GM23338 (cell line): Measurements from ENCODE around the gene LIME1. TPM values are rescaled to one million over a fixed set of nuclear protein-coding genes. Genes with fewer than 3 reads are reported as not detected.

Experiments used
- ATAC-seq: fragments of 200-7000 bp; cut with Tn5 transposase; 3 replicates; pipeline ENCODE4 v1.9.1; 2020
- DNase-seq: peaks from one replicate; pipeline ENCODE4 v3.0.0-alpha.2; 2015; ENCODE audit warnings: low spot score
- H2AFZ ChIP-seq: fragments of 200-600 bp; sonication (generic); 2 replicates; pipeline ENCODE4 v1.8.0; 2016; ENCODE audit warnings: antibody characterized with exemption, mild to moderate bottlenecking, moderate library complexity
- H3F3A ChIP-seq: fragments of 200-600 bp; sonication (generic); replicated peaks from 2 replicates; pipeline ENCODE4 v1.8.0; 2017; ENCODE audit warnings: antibody characterized with exemption, mixed run types, low read depth
- H3K27ac ChIP-seq: fragments of 200-600 bp; sonication (generic); 2 replicates; pipeline ENCODE4 v1.6.1; 2016; ENCODE audit warnings: low read depth
- H3K27me3 ChIP-seq: fragments of 200-600 bp; sonication (generic); 2 replicates; pipeline ENCODE4 v1.8.0; 2016; ENCODE audit warnings: mild to moderate bottlenecking, mixed run types, moderate library complexity; ENCODE audit not compliant: insufficient read depth
- H3K36me3 ChIP-seq: fragments of 200-600 bp; sonication (generic); 2 replicates; pipeline ENCODE4 v1.8.0; 2016; ENCODE audit warnings: mild to moderate bottlenecking; ENCODE audit not compliant: insufficient read depth
- H3K4me1 ChIP-seq: fragments of 200-600 bp; sonication (generic); 2 replicates; pipeline ENCODE4 v1.8.0; 2016; ENCODE audit warnings: mild to moderate bottlenecking, moderate library complexity; ENCODE audit not compliant: insufficient read depth
- H3K4me2 ChIP-seq: fragments of 200-600 bp; sonication (generic); 2 replicates; pipeline ENCODE4 v1.7.1; 2017; ENCODE audit warnings: mixed run types
- H3K4me3 ChIP-seq: fragments of 200-600 bp; sonication (generic); 2 replicates; pipeline ENCODE4 v1.6.1; 2016; ENCODE audit warnings: mixed run types
- H3K79me2 ChIP-seq: fragments of 200-600 bp; sonication (generic); replicated peaks from 2 replicates; pipeline ENCODE4 v1.8.0; 2017; ENCODE audit warnings: mild to moderate bottlenecking; ENCODE audit not compliant: insufficient read depth
- H3K9me2 ChIP-seq: fragments of 200-600 bp; sonication (generic); 2 replicates; pipeline ENCODE4 v1.8.0; 2017; ENCODE audit not compliant: insufficient read depth
- H4K20me1 ChIP-seq: fragments of 200-600 bp; sonication (generic); replicated peaks from 2 replicates; pipeline ENCODE4 v1.8.0; 2017; ENCODE audit warnings: mild to moderate bottlenecking; ENCODE audit not compliant: insufficient read depth
- H3K27ac Mint-ChIP-seq: 2 replicates; pipeline ENCODE4 v1.8.0; 2020; ENCODE audit warnings: inconsistent platforms, mild to moderate bottlenecking, moderate library complexity, mixed read lengths
- H3K27me3 Mint-ChIP-seq: 3 replicates; pipeline ENCODE4 v1.8.0; 2022; ENCODE audit warnings: low read depth, mild to moderate bottlenecking, moderate library complexity, mixed read lengths, inconsistent platforms; ENCODE audit not compliant: insufficient read depth, poor library complexity
- H3K36me3 Mint-ChIP-seq: 3 replicates; pipeline ENCODE4 v1.8.0; 2021; ENCODE audit warnings: low read depth, mild to moderate bottlenecking, inconsistent platforms, moderate library complexity, mixed read lengths
- H3K4me1 Mint-ChIP-seq: 3 replicates; pipeline ENCODE4 v1.8.0; 2020; ENCODE audit warnings: mild to moderate bottlenecking, inconsistent platforms, mixed read lengths
- H3K4me3 Mint-ChIP-seq: 3 replicates; pipeline ENCODE4 v1.8.0; 2021; ENCODE audit warnings: moderate library complexity, mild to moderate bottlenecking, inconsistent platforms, mixed read lengths
- H3K9me3 Mint-ChIP-seq: 3 replicates; pipeline ENCODE4 v1.8.0; 2020; ENCODE audit warnings: moderate library complexity, mild to moderate bottlenecking, inconsistent platforms, mixed read lengths
- CREB1 ChIP-seq: fragments of 250-450 bp; sonication (Bioruptor Pico); IDR thresholded peaks from 2 replicates; pipeline ENCODE4 v1.5.0; 2020; ENCODE audit warnings: low read depth, mild to moderate bottlenecking, moderate library complexity
- ETS1 ChIP-seq: IDR thresholded peaks from 2 replicates; pipeline ENCODE4 v1.6.1; 2016; ENCODE audit warnings: antibody characterized with exemption
- EZH2 ChIP-seq: fragments of 200-600 bp; sonication (generic); IDR thresholded peaks from one replicate; pipeline ENCODE4 v1.8.0; 2017; ENCODE audit warnings: antibody characterized with exemption, mild to moderate bottlenecking, low read depth; ENCODE audit not compliant: unreplicated experiment
- EZH2phosphoT487 ChIP-seq: fragments of 200-600 bp; sonication (generic); IDR thresholded peaks from one replicate; pipeline ENCODE4 v1.8.1; 2018; ENCODE audit warnings: antibody characterized with exemption; ENCODE audit not compliant: unreplicated experiment
- JUNB ChIP-seq: IDR thresholded peaks from one replicate; pipeline ENCODE4 v1.6.1; 2016; ENCODE audit warnings: antibody characterized with exemption; ENCODE audit not compliant: unreplicated experiment
- POLR2AphosphoS5 ChIP-seq: IDR thresholded peaks from 2 replicates; pipeline ENCODE4 v1.6.1; 2016; ENCODE audit warnings: antibody characterized with exemption, low read depth
- REST ChIP-seq: IDR thresholded peaks from one replicate; pipeline ENCODE4 v1.6.1; 2018; ENCODE audit warnings: antibody characterized with exemption; ENCODE audit not compliant: unreplicated experiment
- STAT1 ChIP-seq: IDR thresholded peaks from one replicate; pipeline ENCODE4 v1.6.1; 2016; ENCODE audit warnings: antibody characterized with exemption; ENCODE audit not compliant: unreplicated experiment
- ZNF331 ChIP-seq: fragments of 250-450 bp; sonication (Bioruptor Pico); IDR thresholded peaks from 2 replicates; pipeline ENCODE4 v1.5.0; 2020; ENCODE audit warnings: low read depth, mild to moderate bottlenecking, moderate library complexity
- polyA plus RNA-seq: library from polyadenylated mRNA; unstranded; fragments of >200 nt; fragmentation: Nextera tagmentation; extraction: Ambion mirVana; gene quantifications from 2 replicates; pipeline ENCODE4 v1.2.1, GENCODE V29; 2016
- total RNA-seq: library from RNA; depleted of rRNA; stranded (reverse); fragments of >200 nt; shearing (Covaris generic); gene quantifications from 2 replicates; pipeline ENCODE4 v1.2.3, GENCODE V29; 2014

Gene LIME1
- total and polyA plus RNA-seq, 2 experiments from 2014 or later: 4.7 to 12.2 TPM

GRCh38 chr20:63771046-63771707 lies 34.7 kb downstream of the LIME1 start:
- H3K27ac Mint-ChIP-seq: no peak overlapping the region
- no peak overlapping the region for H3K4me3 ChIP-seq
- 0 out of 2 replicates have a peak, but pooled peaks cover 8% of the 10 kb centered on the region for H3K79me2 ChIP-seq
- no peak overlapping the region for H3K4me2 ChIP-seq
- no peaks in the 10 kb centered on the region for H3K36me3 ChIP-seq
- H3K9me3 Mint-ChIP-seq: no peaks in the 10 kb centered on the region; the same call in 2 of the 3 replicates
- no peak overlapping the region for H2AFZ ChIP-seq
- H3K36me3 Mint-ChIP-seq: peaks cover 10% of the 10 kb centered on the region; the same call in 1 of the 3 replicates
- H3K27ac ChIP-seq: no peak overlapping the region
- DNase-seq: no peak
- no peak for ATAC-seq
- TF ChIP-seq JUNB (no peak), ZNF331 (CRISPR knock-in tag) (no peak), REST (no peak), ETS1 (no peak), CREB1 (CRISPR knock-in tag) (no peak)
- H3K4me1 Mint-ChIP-seq: peaks cover 14% of the 10 kb centered on the region
- no peaks in the 10 kb centered on the region for H3K27me3 ChIP-seq
- no peaks in the 10 kb centered on the region for H3K9me2 ChIP-seq
- H4K20me1 ChIP-seq: no peaks in the 10 kb centered on the region
- peaks cover 17% of the 10 kb centered on the region; the same call in 1 of the 2 replicates for H3F3A ChIP-seq
- H3K4me1 ChIP-seq: peaks cover 2% of the 10 kb centered on the region; the same call in 1 of the 2 replicates
- H3K4me3 Mint-ChIP-seq: no peak overlapping the region
- H3K27me3 Mint-ChIP-seq: peaks cover 14% of the 10 kb centered on the region

GRCh38 chr20:63772781-63773518 lies 36.5 kb downstream of the LIME1 start:
- H3K36me3 Mint-ChIP-seq: peaks cover 8% of the 10 kb centered on the region; the same call in 1 of the 3 replicates

More at GRCh38 chr20:63772781-63773518, 36.5 kb downstream of the LIME1 start:
- Histone ChIP-seq H4K20me1 (no peaks in the 10 kb centered on the region; the same call in 1 of the 2 replicates), H3K27me3 (no peaks in the 10 kb centered on the region), H3K79me2 (peaks cover 17% of the 10 kb centered on the region), H3K9me2 (no peaks in the 10 kb centered on the region), H3K27ac (no peak overlapping the region), H3K36me3 (no peaks in the 10 kb centered on the region), H2AFZ (no peak overlapping the region), H3K4me1 (peaks cover 5% of the 10 kb centered on the region; the same call in 1 of the 2 replicates), H3K4me2 (no peak overlapping the region), H3F3A (peaks cover 19% of the 10 kb centered on the region; the same call in 1 of the 2 replicates), H3K4me3 (no peak overlapping the region)
- no peak for DNase-seq
- Mint-ChIP-seq H3K27ac (no peak overlapping the region), H3K4me1 (peaks cover 16% of the 10 kb centered on the region), H3K27me3 (peaks cover 16% of the 10 kb centered on the region), H3K9me3 (no peaks in the 10 kb centered on the region; the same call in 2 of the 3 replicates), H3K4me3 (no peak overlapping the region)
- ATAC-seq: no peak
- no peak for TF ChIP-seq ZNF331 (CRISPR knock-in tag)
- TF ChIP-seq STAT1: no peak
- no peak for TF ChIP-seq EZH2phosphoT487
- no peak for TF ChIP-seq POLR2AphosphoS5
- no peak for TF ChIP-seq REST
- TF ChIP-seq EZH2: no peak
- TF ChIP-seq CREB1 (CRISPR knock-in tag): no peak
